K562 (cell line): ENCODE data around the gene ZMIZ1. TPM values are rescaled to one million over a fixed set of nuclear protein-coding genes. Genes with fewer than 3 reads are reported as not detected.

Source experiments
- HDAC8 ChIP-seq: fragments of 450-650 bp; IDR thresholded peaks from 2 replicates; pipeline ENCODE4 v1.6.1; 2016; ENCODE audit warnings: mild to moderate bottlenecking, missing genetic modification characterization, moderate library complexity, missing compliant biosample characterization
- KDM2B ChIP-seq: fragments of 250-450 bp; sonication (Bioruptor Pico); IDR thresholded peaks from 2 replicates; pipeline ENCODE4 v1.8.0; 2021; ENCODE audit warnings: mild to moderate bottlenecking, moderate library complexity
- LARP7 ChIP-seq: fragments of 450-650 bp; IDR thresholded peaks from 2 replicates; pipeline ENCODE4 v1.6.1; 2016
- NFYB ChIP-seq: IDR thresholded peaks from 2 replicates; pipeline ENCODE4 v1.6.1; 2011; ENCODE audit warnings: mild to moderate bottlenecking, moderate library complexity; ENCODE audit not compliant: insufficient read length; ENCODE audit errors: extremely low read depth
- POLR2A ChIP-seq: fragments of 450-650 bp; conservative IDR thresholded peaks from 2 replicates; pipeline ENCODE4 v1.6.1; 2016
- SLC30A9 ChIP-seq: fragments of 250-450 bp; sonication (Bioruptor Pico); IDR thresholded peaks from 2 replicates; pipeline ENCODE4 v1.8.0; 2022; ENCODE audit warnings: mild to moderate bottlenecking, moderate library complexity
- TFAM ChIP-seq: fragments of 250-450 bp; sonication (Bioruptor Pico); conservative IDR thresholded peaks from 2 replicates; pipeline ENCODE4 v1.5.0; 2021; ENCODE audit warnings: mild to moderate bottlenecking, moderate library complexity
- polyA plus RNA-seq, 8 experiments: library from polyadenylated mRNA; depleted of rRNA in 4 of 8; stranded (reverse) in 5 of 8; unstranded in 3 of 8; fragments of >200 nt; fragmentation: Nextera tagmentation in 2 of 8; fragmentation: Illumina TruSeq in 1 of 8; extraction: Ambion mirVana in 2 of 8; extraction: Trizol in 1 of 8; gene quantifications; 2 replicates each; pipeline versions ENCODE4 v1.2.1 to v1.2.3, GENCODE V29; 2011 to 2014; ENCODE audit warnings: inconsistent platforms in 1 of 8, missing spikeins in 1 of 8
- total RNA-seq, 7 experiments: library from RNA; depleted of rRNA in 6 of 7; stranded (reverse); fragments of >200 nt in 6 of 7; fragmentation: Illumina TruSeq in 2 of 7; extraction: Trizol in 2 of 7; gene quantifications; 2 replicates each; pipeline versions ENCODE4 v1.2.1 to v1.2.3, GENCODE V29; 2011 to 2021; ENCODE audit warnings: low replicate concordance in 1 of 7
- TF ChIP-seq, protein P1 (sequence below): fragments of 200-600 bp; sonication (generic); IDR thresholded peaks from one replicate; pipeline ENCODE4 v1.6.1; 2012; ENCODE audit warnings: mild to moderate bottlenecking, low read depth, low read length, inconsistent platforms
- TF ChIP-seq, protein P2 (sequence below): fragments of 450-650 bp; formaldehyde crosslinking; IDR thresholded peaks from 2 replicates; pipeline ENCODE4 v1.4.0; 2020; ENCODE audit warnings: mild to moderate bottlenecking, moderate library complexity
- TF ChIP-seq, protein P3 (sequence below), 2 experiments: fragments of 450-650 bp; IDR thresholded peaks; 2 replicates each; pipeline ENCODE4 v1.6.1; 2016
- TF ChIP-seq, protein P4 (sequence below): fragments of 250-450 bp; sonication (Bioruptor Pico); IDR thresholded peaks from 2 replicates; pipeline ENCODE4 v1.8.0; 2021; ENCODE audit warnings: moderate library complexity, mild to moderate bottlenecking, inconsistent platforms

The ZMIZ1 gene
- total and polyA plus RNA-seq, 9 of the 15 experiments (the other 6 are each of a cell fraction or from before 2014, with no cell fraction given): 1.0 to 37.3 (median 4.3) TPM

DNA sequence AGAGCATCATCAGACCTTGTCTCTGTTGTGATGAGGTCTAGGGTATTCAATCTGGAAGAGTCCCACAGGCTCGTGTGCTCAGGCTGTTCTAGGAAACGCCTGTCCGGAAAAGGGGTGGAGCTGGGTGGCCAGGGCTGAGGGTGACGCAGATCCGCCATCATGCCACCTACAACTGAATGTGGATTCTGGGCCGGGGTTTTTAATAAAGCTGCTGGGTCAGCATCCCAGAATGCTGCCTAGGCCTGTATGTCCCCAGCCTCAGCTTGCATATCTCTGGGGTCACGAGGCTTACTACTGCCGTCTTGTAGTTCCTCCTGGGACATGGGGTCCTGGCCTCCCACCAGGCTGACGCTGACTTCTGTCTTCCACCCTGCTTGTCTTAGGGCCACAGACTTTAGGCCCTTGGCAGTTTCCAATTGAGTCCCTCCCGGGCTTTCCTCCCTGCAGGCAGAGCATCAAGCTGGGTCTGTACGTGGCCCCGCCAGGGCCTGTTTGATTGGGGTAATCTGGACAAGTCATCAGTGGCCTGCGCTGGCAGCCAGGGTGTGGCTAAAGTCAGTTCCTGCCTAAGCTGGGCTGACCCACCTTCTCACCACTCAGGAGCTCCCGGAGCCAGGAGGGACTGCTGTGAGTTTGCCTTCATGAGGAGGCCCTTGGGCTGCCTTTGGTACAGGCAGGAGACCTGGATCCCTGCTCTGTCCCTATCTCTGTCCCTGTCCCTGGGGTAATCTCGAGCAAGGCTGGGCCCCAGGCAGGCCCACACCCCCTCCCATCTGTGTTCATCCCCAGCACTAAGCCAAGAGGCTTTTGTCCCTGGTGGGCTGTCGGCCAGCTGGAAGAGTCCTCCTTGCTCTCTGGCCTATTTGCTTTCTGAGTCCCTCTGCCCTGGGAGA, 79.9 kb downstream of the ZMIZ1 start (continued):
- TF ChIP-seq, protein P1, sequence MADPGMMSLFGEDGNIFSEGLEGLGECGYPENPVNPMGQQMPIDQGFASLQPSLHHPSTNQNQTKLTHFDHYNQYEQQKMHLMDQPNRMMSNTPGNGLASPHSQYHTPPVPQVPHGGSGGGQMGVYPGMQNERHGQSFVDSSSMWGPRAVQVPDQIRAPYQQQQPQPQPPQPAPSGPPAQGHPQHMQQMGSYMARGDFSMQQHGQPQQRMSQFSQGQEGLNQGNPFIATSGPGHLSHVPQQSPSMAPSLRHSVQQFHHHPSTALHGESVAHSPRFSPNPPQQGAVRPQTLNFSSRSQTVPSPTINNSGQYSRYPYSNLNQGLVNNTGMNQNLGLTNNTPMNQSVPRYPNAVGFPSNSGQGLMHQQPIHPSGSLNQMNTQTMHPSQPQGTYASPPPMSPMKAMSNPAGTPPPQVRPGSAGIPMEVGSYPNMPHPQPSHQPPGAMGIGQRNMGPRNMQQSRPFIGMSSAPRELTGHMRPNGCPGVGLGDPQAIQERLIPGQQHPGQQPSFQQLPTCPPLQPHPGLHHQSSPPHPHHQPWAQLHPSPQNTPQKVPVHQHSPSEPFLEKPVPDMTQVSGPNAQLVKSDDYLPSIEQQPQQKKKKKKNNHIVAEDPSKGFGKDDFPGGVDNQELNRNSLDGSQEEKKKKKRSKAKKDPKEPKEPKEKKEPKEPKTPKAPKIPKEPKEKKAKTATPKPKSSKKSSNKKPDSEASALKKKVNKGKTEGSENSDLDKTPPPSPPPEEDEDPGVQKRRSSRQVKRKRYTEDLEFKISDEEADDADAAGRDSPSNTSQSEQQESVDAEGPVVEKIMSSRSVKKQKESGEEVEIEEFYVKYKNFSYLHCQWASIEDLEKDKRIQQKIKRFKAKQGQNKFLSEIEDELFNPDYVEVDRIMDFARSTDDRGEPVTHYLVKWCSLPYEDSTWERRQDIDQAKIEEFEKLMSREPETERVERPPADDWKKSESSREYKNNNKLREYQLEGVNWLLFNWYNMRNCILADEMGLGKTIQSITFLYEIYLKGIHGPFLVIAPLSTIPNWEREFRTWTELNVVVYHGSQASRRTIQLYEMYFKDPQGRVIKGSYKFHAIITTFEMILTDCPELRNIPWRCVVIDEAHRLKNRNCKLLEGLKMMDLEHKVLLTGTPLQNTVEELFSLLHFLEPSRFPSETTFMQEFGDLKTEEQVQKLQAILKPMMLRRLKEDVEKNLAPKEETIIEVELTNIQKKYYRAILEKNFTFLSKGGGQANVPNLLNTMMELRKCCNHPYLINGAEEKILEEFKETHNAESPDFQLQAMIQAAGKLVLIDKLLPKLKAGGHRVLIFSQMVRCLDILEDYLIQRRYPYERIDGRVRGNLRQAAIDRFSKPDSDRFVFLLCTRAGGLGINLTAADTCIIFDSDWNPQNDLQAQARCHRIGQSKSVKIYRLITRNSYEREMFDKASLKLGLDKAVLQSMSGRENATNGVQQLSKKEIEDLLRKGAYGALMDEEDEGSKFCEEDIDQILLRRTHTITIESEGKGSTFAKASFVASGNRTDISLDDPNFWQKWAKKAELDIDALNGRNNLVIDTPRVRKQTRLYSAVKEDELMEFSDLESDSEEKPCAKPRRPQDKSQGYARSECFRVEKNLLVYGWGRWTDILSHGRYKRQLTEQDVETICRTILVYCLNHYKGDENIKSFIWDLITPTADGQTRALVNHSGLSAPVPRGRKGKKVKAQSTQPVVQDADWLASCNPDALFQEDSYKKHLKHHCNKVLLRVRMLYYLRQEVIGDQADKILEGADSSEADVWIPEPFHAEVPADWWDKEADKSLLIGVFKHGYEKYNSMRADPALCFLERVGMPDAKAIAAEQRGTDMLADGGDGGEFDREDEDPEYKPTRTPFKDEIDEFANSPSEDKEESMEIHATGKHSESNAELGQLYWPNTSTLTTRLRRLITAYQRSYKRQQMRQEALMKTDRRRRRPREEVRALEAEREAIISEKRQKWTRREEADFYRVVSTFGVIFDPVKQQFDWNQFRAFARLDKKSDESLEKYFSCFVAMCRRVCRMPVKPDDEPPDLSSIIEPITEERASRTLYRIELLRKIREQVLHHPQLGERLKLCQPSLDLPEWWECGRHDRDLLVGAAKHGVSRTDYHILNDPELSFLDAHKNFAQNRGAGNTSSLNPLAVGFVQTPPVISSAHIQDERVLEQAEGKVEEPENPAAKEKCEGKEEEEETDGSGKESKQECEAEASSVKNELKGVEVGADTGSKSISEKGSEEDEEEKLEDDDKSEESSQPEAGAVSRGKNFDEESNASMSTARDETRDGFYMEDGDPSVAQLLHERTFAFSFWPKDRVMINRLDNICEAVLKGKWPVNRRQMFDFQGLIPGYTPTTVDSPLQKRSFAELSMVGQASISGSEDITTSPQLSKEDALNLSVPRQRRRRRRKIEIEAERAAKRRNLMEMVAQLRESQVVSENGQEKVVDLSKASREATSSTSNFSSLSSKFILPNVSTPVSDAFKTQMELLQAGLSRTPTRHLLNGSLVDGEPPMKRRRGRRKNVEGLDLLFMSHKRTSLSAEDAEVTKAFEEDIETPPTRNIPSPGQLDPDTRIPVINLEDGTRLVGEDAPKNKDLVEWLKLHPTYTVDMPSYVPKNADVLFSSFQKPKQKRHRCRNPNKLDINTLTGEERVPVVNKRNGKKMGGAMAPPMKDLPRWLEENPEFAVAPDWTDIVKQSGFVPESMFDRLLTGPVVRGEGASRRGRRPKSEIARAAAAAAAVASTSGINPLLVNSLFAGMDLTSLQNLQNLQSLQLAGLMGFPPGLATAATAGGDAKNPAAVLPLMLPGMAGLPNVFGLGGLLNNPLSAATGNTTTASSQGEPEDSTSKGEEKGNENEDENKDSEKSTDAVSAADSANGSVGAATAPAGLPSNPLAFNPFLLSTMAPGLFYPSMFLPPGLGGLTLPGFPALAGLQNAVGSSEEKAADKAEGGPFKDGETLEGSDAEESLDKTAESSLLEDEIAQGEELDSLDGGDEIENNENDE: no peak
- TF ChIP-seq LARP7 (no peak), POLR2A (peak; percentile 80), KDM2B (no peak), SLC30A9 (CRISPR knock-in tag) (no peak), TFAM (CRISPR knock-in tag) (no peak), HDAC8 (tag) (peak; percentile 70; the same call in 1 of the 2 replicates), NFYB (no peak)
- TF ChIP-seq, protein P2, sequence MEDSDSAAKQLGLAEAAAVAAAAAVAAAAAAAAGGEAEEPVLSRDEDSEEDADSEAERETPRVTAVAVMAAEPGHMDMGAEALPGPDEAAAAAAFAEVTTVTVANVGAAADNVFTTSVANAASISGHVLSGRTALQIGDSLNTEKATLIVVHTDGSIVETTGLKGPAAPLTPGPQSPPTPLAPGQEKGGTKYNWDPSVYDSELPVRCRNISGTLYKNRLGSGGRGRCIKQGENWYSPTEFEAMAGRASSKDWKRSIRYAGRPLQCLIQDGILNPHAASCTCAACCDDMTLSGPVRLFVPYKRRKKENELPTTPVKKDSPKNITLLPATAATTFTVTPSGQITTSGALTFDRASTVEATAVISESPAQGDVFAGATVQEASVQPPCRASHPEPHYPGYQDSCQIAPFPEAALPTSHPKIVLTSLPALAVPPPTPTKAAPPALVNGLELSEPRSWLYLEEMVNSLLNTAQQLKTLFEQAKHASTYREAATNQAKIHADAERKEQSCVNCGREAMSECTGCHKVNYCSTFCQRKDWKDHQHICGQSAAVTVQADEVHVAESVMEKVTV (CRISPR knock-in tag): no peak
- TF ChIP-seq, protein P3, sequence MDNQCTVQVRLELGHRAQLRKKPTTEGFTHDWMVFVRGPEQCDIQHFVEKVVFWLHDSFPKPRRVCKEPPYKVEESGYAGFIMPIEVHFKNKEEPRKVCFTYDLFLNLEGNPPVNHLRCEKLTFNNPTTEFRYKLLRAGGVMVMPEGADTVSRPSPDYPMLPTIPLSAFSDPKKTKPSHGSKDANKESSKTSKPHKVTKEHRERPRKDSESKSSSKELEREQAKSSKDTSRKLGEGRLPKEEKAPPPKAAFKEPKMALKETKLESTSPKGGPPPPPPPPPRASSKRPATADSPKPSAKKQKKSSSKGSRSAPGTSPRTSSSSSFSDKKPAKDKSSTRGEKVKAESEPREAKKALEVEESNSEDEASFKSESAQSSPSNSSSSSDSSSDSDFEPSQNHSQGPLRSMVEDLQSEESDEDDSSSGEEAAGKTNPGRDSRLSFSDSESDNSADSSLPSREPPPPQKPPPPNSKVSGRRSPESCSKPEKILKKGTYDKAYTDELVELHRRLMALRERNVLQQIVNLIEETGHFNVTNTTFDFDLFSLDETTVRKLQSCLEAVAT (IDR thresholded peaks at IDR 0.05): 0 out of 4 replicates have a peak, but pooled peaks of 1 of the 2 experiments have one; percentile 9
- TF ChIP-seq, protein P4, sequence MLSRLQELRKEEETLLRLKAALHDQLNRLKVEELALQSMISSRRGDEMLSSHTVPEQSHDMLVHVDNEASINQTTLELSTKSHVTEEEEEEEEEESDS: no peak
